Upper lobe of left lung (tissue), 6 donors: ENCODE measurements around the gene PPP1R3D. TPM values are rescaled to one million over a fixed set of nuclear protein-coding genes. Genes with fewer than 3 reads are reported as not detected.

Experiments used
- ATAC-seq, 2 donors: fragments of 200-7000 bp; cut with Tn5 transposase; one replicate each; pipeline ENCODE4 v1.9.1; 2022; ENCODE audit warnings: mild to moderate bottlenecking in 2 of 2, moderate library complexity in 2 of 2; ENCODE audit not compliant: low FRiP score in 2 of 2
- DNase-seq, 2 donors: peaks; one replicate each; pipeline ENCODE4 v3.0.0-alpha.2; 2019 to 2020
- H3K27ac ChIP-seq, 4 donors: fragments of 200-600 bp; sonication (generic); one replicate each; pipeline ENCODE4 v1.5.1; 2016 to 2019
- H3K27me3 ChIP-seq, 4 donors: fragments of 200-600 bp; sonication (generic); one replicate each; pipeline ENCODE4 v1.5.1; 2017 to 2019
- H3K36me3 ChIP-seq, 4 donors: fragments of 200-600 bp; sonication (generic); one replicate each; pipeline ENCODE4 v1.5.1; 2016 to 2019
- H3K4me1 ChIP-seq, 4 donors: fragments of 200-600 bp; sonication (generic); one replicate each; pipeline ENCODE4 v1.5.1; 2018 to 2019
- H3K4me3 ChIP-seq, 4 donors: fragments of 200-600 bp; sonication (generic); one replicate each; pipeline ENCODE4 v1.5.1; 2017 to 2019; ENCODE audit warnings: mild to moderate bottlenecking in 2 of 4, moderate library complexity in 1 of 4
- H3K9me3 ChIP-seq, 4 donors: fragments of 200-600 bp; sonication (generic); one replicate each; pipeline ENCODE4 v1.5.1; 2018 to 2019
- EP300 ChIP-seq, 4 donors: sonication (generic); formaldehyde crosslinking; IDR thresholded peaks; one replicate each; pipeline ENCODE4 v1.5.1; 2017; ENCODE audit warnings: antibody characterized with exemption in 4 of 4, control low read depth in 2 of 4
- POLR2A ChIP-seq, 4 donors: fragments of 450-650 bp; IDR thresholded peaks; one replicate each; pipeline ENCODE4 v1.5.1; 2016 to 2017; ENCODE audit warnings: antibody characterized with exemption in 4 of 4, mild to moderate bottlenecking in 2 of 4
- POLR2AphosphoS5 ChIP-seq, 2 donors: sonication (generic); formaldehyde crosslinking; IDR thresholded peaks; one replicate each; pipeline ENCODE4 v1.5.1; 2017; ENCODE audit warnings: antibody characterized with exemption in 2 of 2
- WGBS, 2 donors: methylation state at CpG; one replicate each; pipeline ENCODE4 v1.1.5; 2017 to 2018; 5-methylcytosine and 5-hydroxymethylcytosine counted together
- total RNA-seq, 6 donors: library from RNA; depleted of rRNA in 4 of 6; stranded (reverse); fragments of >200 nt in 4 of 6; gene quantifications; one replicate each; pipeline versions ENCODE4 v1.1.0 to v1.2.1, GENCODE V29; 2016 to 2021
- TF ChIP-seq, protein P1 (sequence below), 6 experiments: fragments of 450-650 bp in 4 of 6; fragments of 200-600 bp in 2 of 6; sonication (generic) in 2 of 6; IDR thresholded peaks; one replicate each; pipeline ENCODE4 v1.5.1; 2016 to 2019; ENCODE audit warnings: antibody characterized with exemption in 6 of 6
- donor health status: DM: no; HTN: no; CAD: no; lungs with moderate emphysema.
- donor health status: DM: no; HTN: yes; CAD: no; lungs with severe emphysema.

PPP1R3D gene
- total RNA-seq, 6 donors from 2014 or later = 6.3 to 12.6 (median 10.4) TPM

DNA sequence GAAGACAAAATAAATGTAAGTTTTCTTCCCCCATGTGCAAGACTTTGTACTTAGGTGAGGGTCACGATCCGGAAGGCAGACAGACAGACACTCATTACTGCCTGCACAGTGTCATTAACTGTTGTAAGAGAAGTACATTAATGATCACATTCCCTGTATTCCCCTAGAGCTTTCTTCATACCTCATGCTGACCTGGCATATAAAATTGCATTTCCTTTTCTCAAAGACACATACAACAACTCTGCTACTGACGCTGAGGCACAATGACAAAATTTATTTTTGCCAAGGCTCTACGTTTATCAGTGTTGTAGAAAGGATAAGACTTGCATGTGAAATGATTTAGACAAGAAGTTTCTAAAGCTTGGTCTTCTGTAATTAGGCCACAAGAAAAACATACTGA, 3.7 kb downstream of the PPP1R3D start:
- H3K27me3 ChIP-seq = no peaks in the 10 kb centered on the region
- peak overlapping the region in 1 of 4 donors; percentile 12 for H3K27ac ChIP-seq
- no peaks in the 10 kb centered on the region for H3K9me3 ChIP-seq
- peaks cover 36 to 53% (median 46%) of the 10 kb centered on the region in 4 donors for H3K4me1 ChIP-seq
- ATAC-seq (no peak), DNase-seq (no peak)
- TF ChIP-seq, protein P1, sequence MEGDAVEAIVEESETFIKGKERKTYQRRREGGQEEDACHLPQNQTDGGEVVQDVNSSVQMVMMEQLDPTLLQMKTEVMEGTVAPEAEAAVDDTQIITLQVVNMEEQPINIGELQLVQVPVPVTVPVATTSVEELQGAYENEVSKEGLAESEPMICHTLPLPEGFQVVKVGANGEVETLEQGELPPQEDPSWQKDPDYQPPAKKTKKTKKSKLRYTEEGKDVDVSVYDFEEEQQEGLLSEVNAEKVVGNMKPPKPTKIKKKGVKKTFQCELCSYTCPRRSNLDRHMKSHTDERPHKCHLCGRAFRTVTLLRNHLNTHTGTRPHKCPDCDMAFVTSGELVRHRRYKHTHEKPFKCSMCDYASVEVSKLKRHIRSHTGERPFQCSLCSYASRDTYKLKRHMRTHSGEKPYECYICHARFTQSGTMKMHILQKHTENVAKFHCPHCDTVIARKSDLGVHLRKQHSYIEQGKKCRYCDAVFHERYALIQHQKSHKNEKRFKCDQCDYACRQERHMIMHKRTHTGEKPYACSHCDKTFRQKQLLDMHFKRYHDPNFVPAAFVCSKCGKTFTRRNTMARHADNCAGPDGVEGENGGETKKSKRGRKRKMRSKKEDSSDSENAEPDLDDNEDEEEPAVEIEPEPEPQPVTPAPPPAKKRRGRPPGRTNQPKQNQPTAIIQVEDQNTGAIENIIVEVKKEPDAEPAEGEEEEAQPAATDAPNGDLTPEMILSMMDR (IDR thresholded peaks at IDR 0.05) = no peak
- TF ChIP-seq POLR2AphosphoS5 (IDR thresholded peaks at IDR 0.05) (no peak), POLR2A (IDR thresholded peaks at IDR 0.05) (no peak), EP300 (IDR thresholded peaks at IDR 0.05) (no peak)
- H3K4me3 ChIP-seq = no peak overlapping the region
- peaks cover 0 to 6% (median 0%) of the 10 kb centered on the region in 4 donors for H3K36me3 ChIP-seq
- WGBS, 2 donors = 74 to 77% methylated on average over 4 of the region's 4 CpGs

DNA sequence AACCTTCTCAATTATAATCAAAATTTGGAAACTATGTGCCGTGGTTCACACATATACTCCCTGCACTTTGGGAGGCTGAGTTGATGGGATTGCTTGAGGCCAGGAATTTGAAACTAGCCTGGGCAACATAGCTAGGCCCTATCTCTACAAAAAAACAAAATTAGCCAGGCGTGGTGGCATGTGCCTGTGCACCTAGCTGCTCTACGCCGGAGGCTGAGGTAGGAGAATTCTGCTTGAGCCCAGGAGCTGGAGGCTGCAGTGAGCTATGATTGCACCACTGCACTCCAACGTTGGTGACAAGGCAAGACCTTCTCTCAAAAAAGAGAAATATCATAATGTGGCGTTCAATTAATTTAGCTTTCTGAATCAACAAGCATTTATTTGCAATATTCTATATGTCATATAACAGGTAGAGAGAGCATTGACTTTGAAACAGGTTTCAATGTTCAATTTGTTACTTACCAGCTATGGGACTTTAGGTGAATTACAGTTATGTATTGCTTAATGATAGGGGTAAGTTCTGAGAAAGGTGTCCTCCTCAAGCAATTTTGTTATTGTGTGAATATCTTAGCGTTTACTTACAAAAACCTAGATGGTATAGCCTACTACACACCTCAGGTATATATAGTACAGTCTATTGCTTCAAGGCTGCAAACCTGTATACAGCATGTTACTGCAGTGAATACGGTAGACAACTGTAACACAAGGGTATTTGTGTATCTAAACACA, 4.5 kb downstream of the PPP1R3D start:
- H3K9me3 ChIP-seq = no peaks in the 10 kb centered on the region
- ATAC-seq = no peak
- no peaks in the 10 kb centered on the region for H3K27me3 ChIP-seq
- H3K27ac ChIP-seq = no peak overlapping the region
- DNase-seq = no peak
- no peak overlapping the region for H3K4me3 ChIP-seq
- H3K36me3 ChIP-seq = peaks cover 0 to 6% (median 0%) of the 10 kb centered on the region in 4 donors
- TF ChIP-seq EP300 (IDR thresholded peaks at IDR 0.05) (no peak), POLR2AphosphoS5 (IDR thresholded peaks at IDR 0.05) (no peak), POLR2A (IDR thresholded peaks at IDR 0.05) (no peak)
- TF ChIP-seq, protein P1 (IDR thresholded peaks at IDR 0.05) = no peak
- peaks cover 31 to 47% (median 39%) of the 10 kb centered on the region in 4 donors for H3K4me1 ChIP-seq
- 91 to 94% methylated on average over 8 of the region's 8 CpGs for WGBS, 2 donors

DNA sequence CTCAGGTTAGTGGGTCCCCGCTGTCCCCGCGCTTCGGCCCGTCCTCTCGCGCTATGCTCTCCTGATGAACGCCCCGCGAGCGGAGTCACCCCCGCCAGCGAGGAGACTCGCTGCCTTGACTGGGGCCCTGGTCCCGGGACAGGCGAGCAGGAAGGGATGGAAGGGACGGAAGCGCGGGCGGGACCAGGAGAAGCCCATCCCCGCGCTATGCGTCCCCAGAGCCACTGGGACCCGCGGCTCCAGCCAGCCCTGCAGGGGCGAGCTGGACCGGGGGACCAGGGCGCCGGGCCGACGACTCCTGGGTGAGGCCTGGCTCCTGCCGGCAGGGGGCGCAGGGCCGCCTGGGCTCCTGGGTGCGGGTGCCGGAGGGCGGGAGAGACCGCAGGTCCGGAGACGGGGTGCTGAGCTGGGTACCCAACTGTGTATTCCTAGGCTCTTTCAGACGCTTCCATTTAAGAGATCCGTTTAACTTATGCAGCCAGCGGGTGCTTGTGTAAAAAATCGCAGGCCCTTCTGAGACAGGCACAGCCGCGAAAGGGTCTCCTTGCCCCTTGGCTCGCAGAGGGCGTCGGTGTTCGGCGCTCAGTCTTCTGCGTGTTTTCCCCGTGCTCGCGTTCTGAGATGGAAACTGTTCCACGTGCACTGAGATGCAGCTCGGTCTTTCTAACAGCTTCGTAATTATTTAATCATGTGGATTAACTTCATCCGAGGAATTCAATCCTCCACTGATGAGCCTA, 6.1 kb downstream of the PPP1R3D start:
- no peak for TF ChIP-seq POLR2AphosphoS5 (IDR thresholded peaks at IDR 0.05)
- TF ChIP-seq, protein P1 (IDR thresholded peaks at IDR 0.05) = peak; percentile 94 to 97 (median 96)
- Histone ChIP-seq H3K4me1 (peaks cover 27 to 40% (median 35%) of the 10 kb centered on the region in 4 donors), H3K9me3 (no peaks in the 10 kb centered on the region), H3K27ac (peak overlapping the region; percentile 66 to 89 (median 74)), H3K36me3 (peaks cover 0 to 6% (median 0%) of the 10 kb centered on the region in 4 donors), H3K27me3 (no peaks in the 10 kb centered on the region), H3K4me3 (peak overlapping the region; percentile 71 to 85 (median 74))
- ATAC-seq (peak; percentile 94 to 97), DNase-seq (peak; percentile 89 to 97)
- 7 to 21% methylated on average over 15 to 41 of the region's 59 CpGs for WGBS, 2 donors

DNA sequence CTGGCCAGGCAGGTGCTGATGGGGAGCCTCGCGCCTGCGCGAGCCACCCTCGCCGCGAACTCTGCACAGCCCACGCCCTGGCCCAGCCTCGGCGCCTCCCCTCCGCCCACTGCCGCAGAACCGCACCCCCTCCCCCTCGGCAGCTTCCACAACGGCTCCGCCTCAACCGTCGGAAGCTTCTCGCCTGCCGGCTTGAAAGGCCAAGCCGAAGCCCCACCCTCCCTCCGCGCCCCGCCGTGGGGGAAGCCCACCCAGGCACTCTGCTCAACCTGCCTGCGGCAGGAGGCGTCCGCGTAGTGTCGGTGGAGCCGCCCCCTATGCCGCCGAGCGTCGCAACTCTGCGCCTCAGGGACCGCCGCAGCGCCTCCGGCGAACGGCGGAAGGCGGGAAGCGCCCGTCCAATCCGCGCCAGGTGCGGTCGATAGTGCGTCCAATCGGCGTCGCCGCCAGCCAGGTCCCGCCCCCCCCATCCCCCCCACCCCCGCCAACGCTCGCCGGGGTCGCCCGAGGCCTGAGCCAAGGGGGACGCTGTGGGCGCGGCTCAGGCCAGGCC, 6.7 kb downstream of the PPP1R3D start, which contains the start of gene SYCP2:
Gene SYCP2, minus strand, starts transcription at position 342 of the 553 bp plus-strand sequence. CDS start 11,224 bp downstream, outside the sequence.
- 42 to 67% methylated on average over 22 to 42 of the region's 65 CpGs for WGBS, 2 donors
- H3K4me3 ChIP-seq = peak within 1 kb of the TSS; percentile 71 to 85 (median 74)

More for the DNA sequence above, 6.7 kb downstream of the PPP1R3D start, which contains the start of gene SYCP2:
- Histone ChIP-seq H3K27ac (peak within 1 kb of the TSS; percentile 66 to 89 (median 74)), H3K9me3 (no peaks in the 10 kb centered on the region), H3K4me1 (peaks cover 20 to 33% (median 29%) of the 10 kb centered on the region in 4 donors), H3K36me3 (peaks cover 0 to 6% (median 0%) of the 10 kb centered on the region in 4 donors), H3K27me3 (no peaks in the 10 kb centered on the region)
- peak; percentile 40 to 91 for DNase-seq
- ATAC-seq = peak; percentile 50 to 83
- no peak for TF ChIP-seq EP300 (IDR thresholded peaks at IDR 0.05)
- TF ChIP-seq POLR2AphosphoS5 (IDR thresholded peaks at IDR 0.05) = no peak
- TF ChIP-seq POLR2A (IDR thresholded peaks at IDR 0.05) = no peak
- TF ChIP-seq, protein P1 (IDR thresholded peaks at IDR 0.05) = no peak
